GM18507 (cell line): Measurements from ENCODE around the gene SPP2.
A peak's percentile ranks its signal among the peaks of the same experiment; 100 is the strongest.

Source experiments
- DNase-seq: peaks from one replicate; pipeline ENCODE4 v3.0.0; 2011; ENCODE audit warnings: low read depth; ENCODE audit not compliant: insufficient read length; ENCODE audit errors: extremely low spot score
- FAIRE-seq: peaks from 2 replicates; lab custom pipeline; 2011; peaks lifted over from hg19 to GRCh38; lab: Jason Lieb, UNC

Gene SPP2, protein sequence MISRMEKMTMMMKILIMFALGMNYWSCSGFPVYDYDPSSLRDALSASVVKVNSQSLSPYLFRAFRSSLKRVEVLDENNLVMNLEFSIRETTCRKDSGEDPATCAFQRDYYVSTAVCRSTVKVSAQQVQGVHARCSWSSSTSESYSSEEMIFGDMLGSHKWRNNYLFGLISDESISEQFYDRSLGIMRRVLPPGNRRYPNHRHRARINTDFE

DNA sequence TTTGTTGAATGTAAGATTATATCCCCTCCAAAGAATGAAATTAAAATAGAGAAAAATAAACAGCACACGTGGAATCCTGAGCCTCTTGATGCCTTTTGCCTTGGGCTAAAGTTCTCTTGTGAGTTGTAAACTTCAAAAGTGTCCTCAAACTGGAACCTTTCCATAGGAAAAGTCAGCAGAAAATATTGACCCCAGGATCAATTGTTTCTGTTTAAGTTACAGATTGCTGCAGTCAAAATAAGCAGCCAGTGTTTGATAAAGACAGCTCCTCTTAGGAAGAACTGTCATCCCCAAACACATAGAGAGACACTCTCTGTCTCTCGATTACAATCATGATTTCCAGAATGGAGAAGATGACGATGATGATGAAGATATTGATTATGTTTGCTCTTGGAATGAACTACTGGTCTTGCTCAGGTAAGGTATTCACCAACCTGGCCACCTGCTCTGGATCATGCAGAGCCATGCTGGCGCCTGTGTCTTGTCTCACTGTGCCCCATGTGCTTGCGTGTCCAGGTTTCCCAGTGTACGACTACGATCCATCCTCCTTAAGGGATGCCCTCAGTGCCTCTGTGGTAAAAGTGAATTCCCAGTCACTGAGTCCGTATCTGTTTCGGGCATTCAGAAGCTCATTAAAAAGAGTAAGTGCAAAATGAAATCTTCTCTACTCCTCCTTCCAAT is at the start of gene SPP2:
Gene SPP2, plus strand, starts transcription at position 248 of the 681 bp plus-strand sequence. Its CDS starts 85 bp downstream, at position 333.
- FAIRE-seq = no peak
- DNase-seq = no peak

GRCh38 chr2:234001380-234002160 is 48.9 kb upstream of the SPP2 start:
- FAIRE-seq (no peak), DNase-seq (no peak)

GRCh38 chr2:234002281-234002680 is 48.2 kb upstream of the SPP2 start:
- DNase-seq = no peak
- FAIRE-seq = no peak

- no peak for DNase-seq
- no peak for FAIRE-seq
Observed at GRCh38 chr2:234003972-234004617, 46.4 kb upstream of the SPP2 start.

- FAIRE-seq = no peak
- no peak for DNase-seq
Observed at GRCh38 chr2:234005126-234005525, 45.4 kb upstream of the SPP2 start.

- DNase-seq (no peak), FAIRE-seq (no peak)
Observed at GRCh38 chr2:234006501-234006900, 44.0 kb upstream of the SPP2 start.

- FAIRE-seq (no peak), DNase-seq (no peak)
Observed at GRCh38 chr2:234014427-234014826, 36.1 kb upstream of the SPP2 start.

GRCh38 chr2:234015861-234016260 is 34.6 kb upstream of the SPP2 start:
- FAIRE-seq (no peak), DNase-seq (no peak)

DNA sequence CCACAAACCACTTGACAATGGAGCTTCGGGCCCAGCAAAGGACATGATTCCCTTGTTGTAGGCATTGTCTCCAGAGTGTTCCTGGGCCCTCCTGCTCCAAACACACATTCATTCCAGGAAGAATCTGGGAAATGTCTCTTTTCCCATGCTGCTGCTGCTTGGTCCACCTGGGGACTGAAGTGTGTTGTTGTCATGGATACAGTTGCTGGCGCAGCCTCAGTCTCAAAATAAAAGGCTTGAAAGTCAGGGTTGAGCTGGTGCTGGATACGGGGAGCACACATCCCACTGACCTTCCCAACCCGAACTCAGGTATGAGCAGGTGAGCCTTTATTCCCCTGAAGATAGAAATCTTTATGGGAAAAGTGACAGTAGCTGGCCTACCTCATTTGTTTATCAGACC is 30.6 kb upstream of the SPP2 start:
- DNase-seq (no peak), FAIRE-seq (no peak)

DNA sequence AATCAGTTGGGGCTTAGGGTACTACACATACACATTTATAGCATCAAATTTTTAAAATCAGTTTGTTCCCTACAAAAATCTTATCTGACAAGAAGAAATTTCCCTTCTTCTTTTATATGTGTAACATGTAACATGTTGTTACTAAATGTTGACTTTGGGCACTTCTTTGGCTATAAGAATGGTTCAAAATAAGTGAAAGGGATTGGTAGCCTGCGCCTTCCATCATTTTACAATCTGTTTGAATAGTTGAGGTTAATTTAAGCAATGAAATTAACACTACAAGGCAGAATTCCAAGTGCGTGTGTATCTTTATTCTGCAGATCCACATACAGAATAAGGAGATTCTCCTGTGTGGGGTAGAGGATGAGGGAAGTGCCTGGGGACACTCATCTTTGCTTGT is 30.2 kb upstream of the SPP2 start:
- FAIRE-seq (no peak), DNase-seq (no peak)

DNA sequence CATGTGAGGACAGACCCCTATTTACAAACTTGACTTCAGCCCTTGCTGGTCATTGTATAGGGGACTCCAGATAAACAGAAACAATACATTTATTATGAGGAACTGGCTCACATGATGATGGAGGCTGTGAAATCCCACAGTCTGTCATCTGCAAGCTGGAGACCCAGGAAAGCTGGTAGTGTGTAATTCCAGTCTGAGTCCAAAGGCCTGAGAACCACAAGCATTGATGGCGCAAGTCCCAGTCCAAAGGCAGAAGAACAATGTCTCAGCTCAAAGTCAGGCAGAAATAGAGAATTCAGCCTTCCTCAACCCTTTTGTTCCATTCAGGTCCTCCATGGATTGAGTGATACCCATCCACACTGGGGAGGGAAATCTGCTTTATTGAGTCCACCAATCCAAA is 28.1 kb upstream of the SPP2 start:
- no peak for DNase-seq
- no peak for FAIRE-seq

GRCh38 chr2:234024304-234024703 is 26.2 kb upstream of the SPP2 start:
- DNase-seq = no peak
- FAIRE-seq = no peak

GRCh38 chr2:234025466-234025865 is 25.0 kb upstream of the SPP2 start:
- FAIRE-seq (no peak), DNase-seq (peak; percentile 5)

- no peak for FAIRE-seq
- no peak for DNase-seq
Observed at GRCh38 chr2:234025891-234026401, 24.6 kb upstream of the SPP2 start.

DNA sequence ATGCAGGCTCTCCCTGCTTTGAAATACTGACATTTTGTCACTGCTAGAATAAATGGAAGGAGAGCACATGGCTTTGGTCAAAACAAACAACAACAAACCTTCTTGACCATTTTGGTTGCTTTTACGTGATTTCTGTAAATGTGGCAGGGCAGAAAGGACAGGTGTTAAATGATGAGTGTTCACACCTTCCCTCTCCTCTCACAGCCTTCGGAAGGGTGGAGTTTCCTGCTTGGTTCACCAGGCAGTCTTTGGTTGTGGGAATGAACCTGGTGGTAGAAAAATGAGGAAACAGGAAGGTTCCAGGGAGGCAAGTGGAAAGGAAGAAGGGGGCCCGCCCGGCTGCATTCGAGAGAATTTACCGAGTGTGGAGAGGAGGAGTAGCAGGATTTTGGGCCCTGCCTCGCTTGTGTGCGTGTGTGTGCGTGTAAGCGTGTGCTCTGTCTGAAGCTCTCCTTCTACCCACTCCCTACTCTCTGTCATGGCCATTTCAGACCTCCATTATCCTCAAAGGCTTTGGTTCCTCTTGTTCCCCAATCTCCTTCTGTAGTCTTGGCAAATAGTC is 23.7 kb upstream of the SPP2 start:
- FAIRE-seq (no peak), DNase-seq (no peak)

GRCh38 chr2:234027641-234028040 is 22.9 kb upstream of the SPP2 start:
- no peak for FAIRE-seq
- no peak for DNase-seq

DNA sequence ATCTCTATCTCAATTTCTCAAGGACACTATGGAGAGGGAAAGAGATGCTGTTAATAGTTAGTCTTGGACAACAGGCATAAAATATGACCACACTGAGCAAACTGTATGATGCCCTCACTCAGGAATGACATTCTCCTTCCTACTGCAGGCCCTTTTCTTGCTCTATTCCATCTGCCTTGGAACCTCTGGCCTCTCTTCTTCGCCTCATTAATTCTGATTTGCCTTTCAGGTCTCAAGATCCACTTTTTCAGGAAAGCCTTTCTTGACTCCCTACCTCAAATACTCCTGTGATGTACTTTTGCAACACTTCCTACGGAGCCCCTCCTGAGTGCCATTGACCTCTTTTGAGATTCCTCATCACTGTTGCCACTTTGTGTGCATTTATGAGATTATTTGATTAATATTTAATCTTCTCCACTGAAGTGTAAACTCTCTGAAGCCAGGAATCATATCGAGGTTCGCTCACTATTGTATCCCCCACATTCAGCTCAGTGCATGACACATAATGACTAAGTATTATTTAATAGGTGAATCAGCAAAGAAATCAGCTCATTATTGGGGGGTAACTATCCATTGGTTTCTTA is 21.3 kb upstream of the SPP2 start:
- DNase-seq (no peak), FAIRE-seq (no peak)

GRCh38 chr2:234031207-234031606 is 19.3 kb upstream of the SPP2 start:
- FAIRE-seq = no peak
- DNase-seq = no peak

DNA sequence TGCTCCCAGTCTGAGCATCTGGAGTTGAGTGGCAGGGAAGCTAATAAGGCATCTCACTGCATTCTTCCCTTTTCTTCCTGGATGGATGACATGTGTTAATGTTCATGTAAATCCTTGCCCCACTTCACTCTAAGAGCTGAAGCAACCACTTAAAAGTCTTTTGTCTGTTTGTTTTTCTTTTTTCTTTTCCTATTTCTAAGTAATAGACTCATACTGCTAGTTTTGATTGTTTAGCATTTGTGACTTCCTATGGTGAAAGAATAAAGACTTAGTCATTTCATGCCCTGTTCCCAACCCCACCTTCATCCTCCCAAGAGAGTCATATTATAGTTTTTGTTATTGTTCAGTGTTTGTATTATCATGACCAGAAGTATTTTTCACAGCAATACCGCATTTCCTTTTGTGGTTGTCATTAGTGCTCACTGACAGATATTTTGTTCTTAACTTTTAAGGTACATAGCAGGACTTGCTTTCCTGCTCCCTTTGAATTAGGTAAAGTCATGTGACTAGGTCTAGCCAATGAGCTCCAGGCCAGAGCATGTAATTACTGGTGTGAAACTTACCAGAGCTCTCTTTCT is 18.1 kb upstream of the SPP2 start:
- DNase-seq = no peak
- FAIRE-seq = no peak
